Activated CD4-positive, alpha-beta memory T cell treated with anti-CD3 and anti-CD28 coated beads, Interleukin-2, amount 10 ng/mL, durations not matched to agents 7 days and 5 days (primary cell): ENCODE results near the gene S100A4. TPM values are rescaled to one million over a fixed set of nuclear protein-coding genes. Genes with fewer than 3 reads are reported as not detected.

ENCODE experiments used
- CTCF ChIA-PET: fragments of 350-600 bp; sonication (Branson Sonifier 250); formaldehyde crosslinking; loops from one replicate; lab custom pipeline; 2021; ENCODE audit warnings: antibody characterized with exemption, inconsistent platforms; lab: Charles Lee
- POLR2A ChIA-PET: fragments of 350-600 bp; sonication (Branson Sonifier 250); formaldehyde crosslinking; loops from one replicate; lab custom pipeline; 2021; ENCODE audit warnings: antibody characterized with exemption; lab: Charles Lee
- DNase-seq: peaks from one replicate; pipeline ENCODE4 v3.0.0-alpha.2; 2020
- H3K27ac Mint-ChIP-seq: one replicate; pipeline ENCODE4 v1.8.0; 2021; ENCODE audit warnings: mild to moderate bottlenecking, mixed read lengths
- H3K27me3 Mint-ChIP-seq: one replicate; pipeline ENCODE4 v1.8.0; 2021; ENCODE audit warnings: mixed read lengths
- H3K36me3 Mint-ChIP-seq: one replicate; pipeline ENCODE4 v1.8.0; 2021; ENCODE audit warnings: low read depth, mixed read lengths
- H3K4me1 Mint-ChIP-seq: one replicate; pipeline ENCODE4 v1.8.0; 2021; ENCODE audit warnings: mixed read lengths
- H3K4me3 Mint-ChIP-seq: one replicate; pipeline ENCODE4 v1.8.0; 2021; ENCODE audit warnings: mild to moderate bottlenecking, mixed read lengths
- H3K9me3 Mint-ChIP-seq: one replicate; pipeline ENCODE4 v1.8.0; 2021; ENCODE audit warnings: mixed read lengths
- total RNA-seq, 2 experiments: library from RNA; stranded (reverse); gene quantifications; one replicate each; pipeline ENCODE4 v1.2.3, GENCODE V29; 2021

Gene S100A4
- total RNA-seq, 2 experiments from 2014 or later = 1,297 to 1,322 TPM

DNA sequence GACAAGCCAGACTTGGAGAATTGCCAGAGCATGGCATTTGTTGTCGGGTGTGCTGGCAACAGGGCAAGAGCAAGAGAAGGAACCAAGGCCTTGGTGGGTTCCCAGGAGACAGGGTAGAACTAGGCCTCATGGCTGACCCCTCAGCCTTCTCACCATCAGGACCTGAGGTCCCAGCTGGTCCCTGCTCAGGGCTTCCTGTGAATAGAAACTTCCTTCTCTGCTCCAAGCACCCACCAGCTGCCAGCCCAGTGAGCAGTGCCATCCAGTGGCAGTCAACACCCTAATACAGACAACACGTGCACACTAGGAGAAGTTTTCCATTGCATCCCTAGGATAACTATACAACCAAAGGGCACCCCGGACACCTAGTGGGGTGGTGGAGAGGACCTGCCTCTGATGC is 32.6 kb downstream of the S100A4 start:
- Mint-ChIP-seq H3K27ac (no peak overlapping the region), H3K4me1 (peaks cover 44% of the 10 kb centered on the region), H3K27me3 (no peaks in the 10 kb centered on the region), H3K9me3 (no peaks in the 10 kb centered on the region), H3K4me3 (no peak overlapping the region), H3K36me3 (no peaks in the 10 kb centered on the region)
- no peak for DNase-seq
- CTCF ChIA-PET = interaction anchor here (1.1 to 3.8 kb wide), 3 partner anchors 23 to 235 kb away, joined by 3 to 35 read pairs (median 3); partner anchors contain the start of genes S100A2 and S100A6
- POLR2A ChIA-PET = interaction anchor here (2.4 kb wide), 1 partner anchor 19 kb away, joined by 7 read pairs; no protein-coding TSS in a partner anchor

DNA sequence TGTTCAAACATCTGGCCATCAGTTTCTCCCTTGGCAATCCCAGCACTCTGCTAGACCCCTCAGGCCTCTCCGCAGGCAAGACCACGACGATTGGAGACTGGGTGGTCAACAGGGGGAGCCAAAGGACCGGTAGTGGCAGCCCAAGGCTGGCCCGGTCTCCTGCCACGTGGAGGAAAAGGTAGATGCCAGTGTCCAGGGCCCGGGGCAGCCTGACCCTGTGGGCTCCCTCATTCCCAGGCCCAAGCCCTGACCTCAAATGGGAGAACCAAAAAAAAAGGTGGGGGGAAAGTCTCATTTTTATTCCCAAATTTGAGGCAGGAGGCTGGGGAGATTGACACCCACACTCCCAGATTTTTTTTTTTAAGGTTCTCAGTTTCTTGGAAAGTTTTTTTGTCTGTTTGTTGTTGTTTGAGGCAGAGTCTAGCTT is 34.6 kb downstream of the S100A4 start:
- no peak overlapping the region for H3K4me3 Mint-ChIP-seq
- peaks cover 40% of the 10 kb centered on the region for H3K4me1 Mint-ChIP-seq
- DNase-seq = peak; percentile 80
- no peak overlapping the region for H3K27ac Mint-ChIP-seq
- no peaks in the 10 kb centered on the region for H3K36me3 Mint-ChIP-seq
- no peaks in the 10 kb centered on the region for H3K27me3 Mint-ChIP-seq
- ChIA-PET POLR2A (interaction anchor here (0.8 to 2.4 kb wide), 5 partner anchors 22 to 62 kb away, joined by 3 to 20 read pairs (median 9); no protein-coding TSS in a partner anchor), CTCF (interaction anchor here (0.7 to 6.5 kb wide), 35 partner anchors 9 to 456 kb away, joined by 3 to 148 read pairs (median 6); partner anchors contain the start of genes CHTOP, CREB3L4, ILF2 and S100A1)
- no peaks in the 10 kb centered on the region for H3K9me3 Mint-ChIP-seq

- peaks cover 29% of the 10 kb centered on the region for H3K4me1 Mint-ChIP-seq
- no peak overlapping the region for H3K4me3 Mint-ChIP-seq
- H3K9me3 Mint-ChIP-seq = no peaks in the 10 kb centered on the region
- H3K36me3 Mint-ChIP-seq = no peaks in the 10 kb centered on the region
- DNase-seq = peak; percentile 77
- CTCF ChIA-PET = interaction anchor here (0.8 to 6.5 kb wide), 18 partner anchors 8 to 246 kb away, joined by 3 to 148 read pairs (median 8); partner anchors contain the start of genes CHTOP, ILF2, S100A14 and S100A2
- H3K27ac Mint-ChIP-seq = no peak overlapping the region
- POLR2A ChIA-PET = interaction anchor here (0.9 to 2.4 kb wide), 4 partner anchors 23 to 106 kb away, joined by 3 to 20 read pairs (median 8); partner anchors contain the start of gene S100A14
- no peaks in the 10 kb centered on the region for H3K27me3 Mint-ChIP-seq
These were observed 35.8 kb downstream of the S100A4 start for GRCh38 chr1:153509729-153510354.

DNA sequence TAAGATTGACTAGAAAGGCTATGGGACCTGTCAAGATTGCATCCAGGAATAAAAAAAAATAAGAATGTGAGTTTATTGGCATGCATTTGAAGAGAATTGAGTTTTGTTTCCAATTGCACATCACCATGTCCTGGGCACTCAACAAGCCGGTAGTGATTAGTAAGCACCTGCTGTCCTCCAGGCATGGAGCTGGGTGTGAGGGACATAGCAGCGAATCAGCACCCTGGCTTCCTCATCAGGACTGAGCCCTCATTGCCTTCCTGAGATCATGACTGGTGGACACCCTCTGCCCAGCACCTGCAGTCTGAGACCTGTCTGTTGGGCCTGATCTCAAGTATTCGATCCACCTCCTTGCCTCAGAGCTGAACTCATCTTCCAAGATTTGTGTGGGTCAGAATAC is 36.6 kb downstream of the S100A4 start:
- ChIA-PET POLR2A (interaction anchor here (0.9 kb wide), 1 partner anchor 59 kb away, joined by 3 read pairs; no protein-coding TSS in a partner anchor), CTCF (interaction anchor here (3.0 to 6.5 kb wide), 7 partner anchors 11 to 126 kb away, joined by 12 to 148 read pairs (median 35); partner anchors contain the start of genes CHTOP, S100A14, S100A2 and S100A6)
- DNase-seq = no peak
- Mint-ChIP-seq H3K9me3 (no peaks in the 10 kb centered on the region), H3K4me1 (peaks cover 25% of the 10 kb centered on the region), H3K27ac (no peak overlapping the region), H3K27me3 (no peaks in the 10 kb centered on the region), H3K4me3 (no peak overlapping the region), H3K36me3 (no peaks in the 10 kb centered on the region)

DNA sequence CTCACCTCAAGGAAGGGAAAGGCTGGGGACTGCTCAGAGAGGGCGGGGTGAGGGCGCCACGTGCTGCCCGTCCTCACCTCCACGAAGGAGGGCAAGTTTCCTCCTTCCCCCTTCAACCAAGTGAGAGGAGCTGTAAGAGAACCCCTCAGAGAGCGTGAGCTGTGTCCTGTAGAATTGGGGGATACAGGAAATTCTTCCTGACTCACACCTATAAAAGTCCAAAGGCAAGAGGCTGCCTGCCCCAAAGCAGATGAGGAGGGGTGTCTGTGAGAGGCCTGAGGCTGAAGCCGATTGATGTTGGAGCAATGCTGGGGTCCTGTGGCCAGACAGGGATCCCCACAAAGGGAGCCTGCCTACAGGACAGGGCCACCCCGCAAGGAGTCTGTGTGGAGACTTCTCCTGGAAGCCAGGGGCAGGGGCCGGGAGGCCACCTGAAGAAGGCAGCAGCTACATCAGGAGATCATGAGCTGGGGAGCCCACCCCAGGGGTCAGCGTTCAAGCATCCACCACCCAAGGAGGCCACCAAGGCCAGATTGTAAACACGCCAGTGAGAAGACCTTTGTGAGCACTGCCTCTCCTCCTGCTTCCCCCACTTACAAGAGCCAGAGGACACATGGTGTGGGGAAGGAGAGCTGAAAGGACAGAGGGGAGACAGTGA is 37.6 kb downstream of the S100A4 start:
- no peaks in the 10 kb centered on the region for H3K9me3 Mint-ChIP-seq
- CTCF ChIA-PET = interaction anchor here (0.6 to 6.5 kb wide), 5 partner anchors 10 to 144 kb away, joined by 4 to 148 read pairs (median 83); partner anchors contain the start of genes S100A14 and S100A6
- H3K27ac Mint-ChIP-seq = no peak overlapping the region
- H3K4me3 Mint-ChIP-seq = no peak overlapping the region
- peaks cover 19% of the 10 kb centered on the region for H3K4me1 Mint-ChIP-seq
- DNase-seq = no peak
- POLR2A ChIA-PET = interaction anchor here (1.3 kb wide), 1 partner anchor 28 kb away, joined by 3 read pairs; the partner anchor contains the start of gene S100A6
- H3K27me3 Mint-ChIP-seq = no peaks in the 10 kb centered on the region
- H3K36me3 Mint-ChIP-seq = no peaks in the 10 kb centered on the region

GRCh38 chr1:153506831-153507413 is 38.7 kb downstream of the S100A4 start:
- Mint-ChIP-seq H3K27me3 (no peaks in the 10 kb centered on the region), H3K4me1 (peaks cover 17% of the 10 kb centered on the region), H3K4me3 (no peak overlapping the region), H3K9me3 (no peaks in the 10 kb centered on the region), H3K36me3 (no peaks in the 10 kb centered on the region), H3K27ac (no peak overlapping the region)
- no peak for DNase-seq
- ChIA-PET POLR2A (interaction anchor here (1.3 kb wide), 1 partner anchor 29 kb away, joined by 3 read pairs; the partner anchor contains the start of gene S100A6), CTCF (interaction anchor here (5.2 to 6.5 kb wide), 3 partner anchors 27 to 110 kb away, joined by 83 to 148 read pairs (median 104); partner anchors contain the start of genes S100A14 and S100A6)

DNA sequence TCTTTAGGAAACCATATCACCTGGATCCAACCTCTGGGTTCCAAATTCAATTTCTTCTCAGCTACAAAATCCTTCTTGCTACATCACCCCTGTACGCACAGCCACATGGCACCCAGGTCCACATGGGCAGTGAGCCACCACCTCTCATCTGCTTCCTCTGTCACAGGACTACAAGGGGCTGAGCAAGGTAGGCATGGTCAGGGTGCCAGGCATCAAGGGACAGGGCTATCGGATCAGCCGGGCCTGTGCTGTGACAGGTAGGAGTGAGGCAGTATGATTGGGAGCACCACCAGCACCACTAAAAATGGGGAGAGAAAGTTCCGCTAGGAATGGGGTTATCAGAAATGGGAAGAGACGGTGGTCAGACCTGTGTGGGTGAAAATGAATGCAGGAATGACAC is 39.2 kb downstream of the S100A4 start:
- no peaks in the 10 kb centered on the region for H3K9me3 Mint-ChIP-seq
- H3K36me3 Mint-ChIP-seq = no peaks in the 10 kb centered on the region
- POLR2A ChIA-PET = no interaction called here
- no peak overlapping the region for H3K4me3 Mint-ChIP-seq
- H3K4me1 Mint-ChIP-seq = peaks cover 14% of the 10 kb centered on the region
- no peaks in the 10 kb centered on the region for H3K27me3 Mint-ChIP-seq
- no peak for DNase-seq
- CTCF ChIA-PET = interaction anchor here (6.1 to 6.5 kb wide), 2 partner anchors 64 to 111 kb away, joined by 104 to 148 read pairs; partner anchors contain the start of gene S100A14
- H3K27ac Mint-ChIP-seq = no peak overlapping the region

GRCh38 chr1:153505576-153505975 is 40.0 kb downstream of the S100A4 start:
- Mint-ChIP-seq H3K27me3 (peaks cover 2% of the 10 kb centered on the region), H3K9me3 (no peaks in the 10 kb centered on the region), H3K27ac (no peak overlapping the region), H3K4me3 (no peak overlapping the region), H3K4me1 (peaks cover 6% of the 10 kb centered on the region), H3K36me3 (no peaks in the 10 kb centered on the region)
- ChIA-PET CTCF (interaction anchor here (1.6 kb wide), 1 partner anchor 10 kb away, joined by 6 read pairs; no protein-coding TSS in a partner anchor), POLR2A (no interaction called here)
- no peak for DNase-seq

DNA sequence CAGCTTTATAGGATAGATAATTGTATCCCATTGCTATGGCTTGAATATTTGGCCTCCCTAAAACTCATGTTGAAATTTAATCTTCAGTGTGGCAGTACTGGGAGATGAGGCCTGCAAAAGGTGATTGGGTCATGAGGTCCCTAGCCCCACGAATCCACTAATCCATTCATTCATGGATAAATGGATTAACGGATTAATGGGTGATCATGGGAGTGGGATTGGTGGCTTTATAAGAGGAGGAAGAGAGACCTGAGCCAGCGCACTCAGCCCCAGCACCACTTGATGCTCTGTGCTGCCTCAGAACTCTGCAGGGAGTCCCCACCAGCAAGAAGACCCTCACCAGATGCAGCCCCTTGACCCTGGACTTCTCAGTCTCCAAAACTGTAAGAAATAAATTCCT is 41.8 kb downstream of the S100A4 start:
- no peak overlapping the region for H3K4me3 Mint-ChIP-seq
- CTCF ChIA-PET = interaction anchor here (0.6 to 1.3 kb wide), 2 partner anchors 87 to 116 kb away, joined by 4 to 5 read pairs; no protein-coding TSS in a partner anchor
- H3K27me3 Mint-ChIP-seq = peaks cover 14% of the 10 kb centered on the region
- POLR2A ChIA-PET = no interaction called here
- no peaks in the 10 kb centered on the region for H3K9me3 Mint-ChIP-seq
- no peaks in the 10 kb centered on the region for H3K4me1 Mint-ChIP-seq
- no peak for DNase-seq
- no peak overlapping the region for H3K27ac Mint-ChIP-seq
- no peaks in the 10 kb centered on the region for H3K36me3 Mint-ChIP-seq

GRCh38 chr1:153498746-153499145 is 46.9 kb downstream of the S100A4 start:
- Mint-ChIP-seq H3K36me3 (no peaks in the 10 kb centered on the region), H3K4me3 (no peak overlapping the region), H3K9me3 (no peaks in the 10 kb centered on the region), H3K27ac (no peak overlapping the region), H3K27me3 (peaks cover 28% of the 10 kb centered on the region), H3K4me1 (no peaks in the 10 kb centered on the region)
- ChIA-PET POLR2A (no interaction called here), CTCF (interaction anchor here (0.6 to 2.1 kb wide), 2 partner anchors 11 to 278 kb away, joined by 3 to 12 read pairs; no protein-coding TSS in a partner anchor)
- DNase-seq = no peak

DNA sequence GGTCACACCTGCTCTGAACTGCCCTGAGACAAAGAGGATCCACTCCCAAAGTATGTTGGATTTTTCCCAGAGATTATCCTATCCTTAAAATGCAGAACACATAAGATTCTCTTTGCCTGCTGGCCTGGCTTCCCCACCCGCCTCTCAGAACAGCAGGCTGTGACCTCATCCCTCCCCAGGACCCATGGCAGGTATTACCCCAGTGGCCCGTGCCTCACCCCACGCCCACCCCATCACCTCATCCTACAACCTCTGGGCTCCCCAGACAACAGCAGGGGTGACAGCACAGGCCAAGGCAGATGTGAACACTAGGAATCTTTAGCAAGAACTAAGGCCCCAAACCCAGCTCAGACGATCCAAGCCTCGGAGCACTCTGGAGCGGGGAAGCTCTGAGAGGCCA is 50.1 kb downstream of the S100A4 start:
- ChIA-PET CTCF (interaction anchor here (0.7 to 5.0 kb wide), 20 partner anchors 10 to 214 kb away, joined by 3 to 71 read pairs (median 5); partner anchors contain the start of genes PGLYRP4 and S100A9), POLR2A (no interaction called here)
- H3K27ac Mint-ChIP-seq = no peak overlapping the region
- no peaks in the 10 kb centered on the region for H3K4me1 Mint-ChIP-seq
- H3K9me3 Mint-ChIP-seq = no peaks in the 10 kb centered on the region
- no peaks in the 10 kb centered on the region for H3K36me3 Mint-ChIP-seq
- peaks cover 33% of the 10 kb centered on the region for H3K27me3 Mint-ChIP-seq
- no peak for DNase-seq
- no peak overlapping the region for H3K4me3 Mint-ChIP-seq

DNA sequence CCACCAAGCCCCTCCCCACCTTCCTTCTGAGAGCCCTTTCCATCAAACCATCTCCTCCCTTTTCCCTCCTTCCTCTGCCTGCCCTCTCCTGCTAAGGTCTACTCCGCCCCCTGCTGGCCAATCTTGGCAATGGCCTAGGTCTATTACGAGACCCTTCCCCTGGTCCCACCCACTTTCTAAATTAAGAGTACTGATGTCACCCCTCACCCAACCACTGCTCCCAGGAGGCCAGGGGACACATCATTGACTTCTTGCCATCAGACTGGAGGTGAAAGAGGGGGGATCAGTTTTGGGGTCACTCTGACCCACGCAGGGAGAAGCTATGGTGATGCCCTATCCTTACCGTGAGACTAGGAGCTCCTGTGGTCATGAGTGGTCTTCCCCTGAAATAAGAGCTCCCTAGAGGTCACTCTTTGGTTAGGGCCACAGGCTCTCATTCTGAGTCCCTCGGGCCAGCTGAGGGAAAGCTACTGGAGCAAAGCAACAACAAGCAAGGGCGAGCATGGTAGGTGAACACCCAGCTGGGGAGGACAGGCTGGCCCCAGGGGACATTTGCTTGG is 50.5 kb downstream of the S100A4 start:
- POLR2A ChIA-PET = no interaction called here
- CTCF ChIA-PET = interaction anchor here (0.7 to 5.0 kb wide), 21 partner anchors 10 to 215 kb away, joined by 3 to 71 read pairs (median 5); partner anchors contain the start of genes PGLYRP4 and S100A9

More for the DNA sequence above, 50.5 kb downstream of the S100A4 start:
- no peaks in the 10 kb centered on the region for H3K36me3 Mint-ChIP-seq
- H3K27me3 Mint-ChIP-seq = peaks cover 30% of the 10 kb centered on the region
- H3K4me3 Mint-ChIP-seq = no peak overlapping the region
- no peaks in the 10 kb centered on the region for H3K4me1 Mint-ChIP-seq
- peak; percentile 74 for DNase-seq
- H3K27ac Mint-ChIP-seq = no peak overlapping the region
- H3K9me3 Mint-ChIP-seq = no peaks in the 10 kb centered on the region
